ENCODE measurements around the gene CLRN3.

CLRN3 gene

DNA sequence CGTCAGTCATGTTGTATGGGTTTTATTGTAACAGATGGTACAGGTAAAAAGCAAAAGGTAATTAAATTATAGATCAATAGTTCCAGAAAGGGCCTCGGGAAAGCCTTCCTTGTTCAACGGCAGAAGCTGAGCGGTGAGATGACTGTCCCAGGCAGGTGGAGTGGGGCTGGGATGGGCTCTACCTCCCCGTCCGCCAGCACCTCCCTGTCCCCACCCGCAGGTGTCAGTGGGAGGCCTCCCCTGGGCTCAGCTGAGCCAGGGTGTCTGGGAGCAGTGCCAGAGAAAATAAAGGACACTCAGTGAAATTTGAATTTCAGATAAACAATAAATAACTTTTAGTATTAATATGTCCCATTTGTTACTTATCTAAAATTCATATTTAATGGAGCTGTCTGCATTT lies 58.9 kb downstream of the CLRN3 start:
- no peak for DNase-seq

DNA sequence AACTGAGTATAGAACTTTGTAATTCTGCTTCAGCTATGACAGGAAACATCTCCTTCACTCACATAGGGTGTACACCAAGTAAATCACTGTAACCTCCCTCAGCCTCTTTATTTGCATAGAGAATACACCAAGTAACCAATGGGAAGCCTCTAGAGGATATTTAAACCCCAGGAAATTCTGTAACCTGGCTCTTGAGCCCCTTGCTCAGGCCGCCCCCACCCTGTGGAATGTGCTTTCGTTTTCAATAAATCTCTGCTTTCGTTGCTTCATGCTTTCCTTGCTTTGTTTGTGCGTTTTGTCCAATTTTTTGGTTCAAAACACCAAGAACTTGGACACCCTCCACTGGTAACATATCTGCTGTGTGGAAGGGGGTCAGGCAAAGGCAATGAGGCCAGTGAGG lies 60.2 kb downstream of the CLRN3 start:
- DNase-seq, result no peak

GRCh38 chr10:127830414-127830813 lies 62.3 kb downstream of the CLRN3 start:
- DNase-seq, result no peak
